ENCODE measurements around the gene GPR139.

GRCh38 chr16:19984135-19984534 lies 89.6 kb downstream of the GPR139 start:
- TF ChIP-seq CTCF (conservative IDR thresholded peaks at IDR 0.05; ENCODE audit: low read depth, low read length) (no peak), EZH2phosphoT487 (IDR thresholded peaks at IDR 0.05; ENCODE audit: borderline replicate concordance, low read length) (no peak)

Measured in PC-3 (cell line).